HG03565 (cell line): Measurements from ENCODE around the gene CPSF4.
A peak's percentile ranks its signal among the peaks of the same experiment; 100 is the strongest.
"Not testable (repeated sequence)": the region's sequence is repeated elsewhere in the genome, so short reads cannot be mapped to it uniquely, and the experiment has no call there.

Experiments
- ATAC-seq: cut with Tn5 transposase; IDR thresholded peaks from one replicate; pipeline ENCODE4 v1.9.1; 2021; ENCODE audit warnings: mild to moderate bottlenecking, moderate library complexity; ENCODE audit not compliant: unreplicated experiment

CPSF4 gene

GRCh38 chr7:99408379-99409191 is 30.2 kb upstream of the CPSF4 start, which contains the start of the genes BUD31 and PDAP1:
Gene BUD31, plus strand, starts transcription at chr7:99408969. Its CDS starts 2,124 bp downstream, at chr7:99411093.
Gene PDAP1, minus strand, starts transcription at chr7:99408597. Its CDS starts 49 bp downstream, at chr7:99408548.
- ATAC-seq = peak; percentile 72

- ATAC-seq = no peak
Measured at GRCh38 chr7:99409192-99409572, 29.6 kb upstream of the CPSF4 start.

GRCh38 chr7:99409806-99410205 is 28.9 kb upstream of the CPSF4 start:
- ATAC-seq = no peak

- ATAC-seq = no peak
Measured at GRCh38 chr7:99410635-99411034, 28.1 kb upstream of the CPSF4 start.

GRCh38 chr7:99415513-99416127 is 23.1 kb upstream of the CPSF4 start:
- ATAC-seq = not testable (repeated sequence)

GRCh38 chr7:99418260-99418659 is 20.5 kb upstream of the CPSF4 start:
- ATAC-seq = no peak

GRCh38 chr7:99419323-99420021 is 19.3 kb upstream of the CPSF4 start:
- no peak for ATAC-seq

GRCh38 chr7:99420213-99420612 is 18.5 kb upstream of the CPSF4 start:
- no peak for ATAC-seq

- no peak for ATAC-seq
Measured at GRCh38 chr7:99420986-99421385, 17.8 kb upstream of the CPSF4 start.

- no peak for ATAC-seq
Measured at GRCh38 chr7:99422186-99422585, 16.6 kb upstream of the CPSF4 start.

GRCh38 chr7:99422625-99423024 is 16.1 kb upstream of the CPSF4 start:
- ATAC-seq = no peak

- no peak for ATAC-seq
Measured at GRCh38 chr7:99424932-99425730, 13.6 kb upstream of the CPSF4 start.

GRCh38 chr7:99428972-99429566 is 9.7 kb upstream of the CPSF4 start:
- no peak for ATAC-seq

GRCh38 chr7:99429756-99430155 is 9.0 kb upstream of the CPSF4 start:
- ATAC-seq = no peak

GRCh38 chr7:99431756-99432540 is 6.8 kb upstream of the CPSF4 start:
- not testable (repeated sequence) for ATAC-seq

GRCh38 chr7:99433158-99433557 is 5.6 kb upstream of the CPSF4 start:
- no peak for ATAC-seq

GRCh38 chr7:99437946-99438572 is 684 bp upstream of the CPSF4 start:
- ATAC-seq = no peak

GRCh38 chr7:99440195-99440594 is 1.5 kb downstream of the CPSF4 start:
- no peak for ATAC-seq

- no peak for ATAC-seq
Measured at GRCh38 chr7:99446096-99446495, 7.4 kb downstream of the CPSF4 start.
